ENCODE results near the gene DNMT3B. TPM values are rescaled to one million over a fixed set of nuclear protein-coding genes. Genes with fewer than 3 reads are reported as not detected.

The DNMT3B gene
- total RNA-seq, 1 experiment from 2014 or later: 3.0 TPM

DNA sequence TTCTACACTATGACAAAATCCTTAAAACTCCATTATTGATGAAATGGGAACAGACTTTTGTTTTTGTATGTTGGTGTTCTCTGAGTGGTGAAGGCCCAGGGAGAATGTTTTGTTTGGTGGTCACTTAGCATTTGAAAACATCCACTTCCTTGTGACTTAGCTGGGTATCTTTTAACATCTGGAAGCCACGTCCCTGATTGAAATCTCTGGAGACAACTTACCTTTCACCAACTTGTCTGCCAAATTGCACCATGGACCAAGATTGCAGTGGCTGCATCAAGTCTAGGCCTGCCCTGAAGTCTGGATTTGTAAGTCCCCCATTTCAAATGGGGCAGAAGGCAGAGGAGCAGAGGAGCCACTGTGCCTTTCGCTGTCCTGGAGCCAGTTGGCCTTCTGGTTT is 96.0 kb downstream of the DNMT3B start:
- no peak for DNase-seq (ENCODE audit: low spot score)

Other genes starting within 250 kb of the DNMT3B start
- gene NOL4L, start 177.1 kb upstream of the DNMT3B start, total RNA-seq (2014; rRNA removed; shearing (Covaris generic)): 41.8 and 42.9 TPM in 2 replicates
- not detected in 2 replicates for gene C20orf203, start 88.4 kb upstream of the DNMT3B start, total RNA-seq (2014; rRNA removed; shearing (Covaris generic))
- gene COMMD7, start 18.9 kb upstream of the DNMT3B start, total RNA-seq (2014; rRNA removed; shearing (Covaris generic)): 31.1 and 31.5 TPM in 2 replicates
- gene MAPRE1, start 57.6 kb downstream of the DNMT3B start, total RNA-seq (2014; rRNA removed; shearing (Covaris generic)): 85.7 and 86.0 TPM in 2 replicates
- gene EFCAB8, start 96.5 kb downstream of the DNMT3B start, total RNA-seq (2014; rRNA removed; shearing (Covaris generic)): 0.10 and 0.86 TPM in 2 replicates
- not detected in 2 replicates for gene SUN5, start 242.0 kb downstream of the DNMT3B start, total RNA-seq (2014; rRNA removed; shearing (Covaris generic))
- gene BPIFB2, start 245.3 kb downstream of the DNMT3B start, total RNA-seq (2014; rRNA removed; shearing (Covaris generic)): not detected in 2 replicates